ENCODE results near the gene ABHD4. TPM values are rescaled to one million over a fixed set of nuclear protein-coding genes. Genes with fewer than 3 reads are reported as not detected.
A peak's percentile ranks its signal among the peaks of the same experiment; 100 is the strongest.
"Not testable (repeated sequence)": the region's sequence is repeated elsewhere in the genome, so short reads cannot be mapped to it uniquely, and the experiment has no call there.

ABHD4 gene
- 2.4 TPM for total RNA-seq

- DNase-seq (ENCODE audit: low spot score in 2 of 2) = peak; percentile 82 to 86
- FAIRE-seq = no peak
Observed at GRCh38 chr14:22598099-22598895, at the start of gene ABHD4. Gene ABHD4 (plus strand): TSS chr14:22598300. CDS start chr14:22598307, 7 bp downstream.

GRCh38 chr14:22549324-22549962 lies 48.7 kb upstream of the ABHD4 start:
- DNase-seq (ENCODE audit: low spot score in 2 of 2) (no peak), FAIRE-seq (no peak)

- FAIRE-seq = no peak
- no peak for DNase-seq (ENCODE audit: low spot score in 2 of 2)
Observed at GRCh38 chr14:22549981-22550673, 48.0 kb upstream of the ABHD4 start.

GRCh38 chr14:22551605-22551997 lies 46.5 kb upstream of the ABHD4 start:
- FAIRE-seq = no peak
- no peak for DNase-seq (ENCODE audit: low spot score in 2 of 2)

GRCh38 chr14:22552001-22552826 lies 45.9 kb upstream of the ABHD4 start:
- DNase-seq (ENCODE audit: low spot score in 2 of 2) (no peak), FAIRE-seq (no peak)

- FAIRE-seq (no peak), DNase-seq (ENCODE audit: low spot score in 2 of 2) (no peak)
Observed at GRCh38 chr14:22552827-22553076, 45.3 kb upstream of the ABHD4 start.

GRCh38 chr14:22553445-22553844 lies 44.7 kb upstream of the ABHD4 start:
- DNase-seq (ENCODE audit: low spot score in 2 of 2) (no peak), FAIRE-seq (no peak)

GRCh38 chr14:22553861-22554497 lies 44.1 kb upstream of the ABHD4 start:
- not testable (repeated sequence) for FAIRE-seq; DNase-seq (ENCODE audit: low spot score in 2 of 2)

- no peak for DNase-seq (ENCODE audit: low spot score in 2 of 2)
Observed at GRCh38 chr14:22554498-22555383, 43.4 kb upstream of the ABHD4 start.

GRCh38 chr14:22555384-22556011 lies 42.6 kb upstream of the ABHD4 start:
- DNase-seq (ENCODE audit: low spot score in 2 of 2) = no peak
- no peak for FAIRE-seq

More at GRCh38 chr14:22554498-22555383, 43.4 kb upstream of the ABHD4 start:
- no peak for FAIRE-seq

GRCh38 chr14:22556021-22556989 lies 41.8 kb upstream of the ABHD4 start:
- FAIRE-seq = no peak
- no peak for DNase-seq (ENCODE audit: low spot score in 2 of 2)

GRCh38 chr14:22556990-22557623 lies 41.0 kb upstream of the ABHD4 start:
- peak; percentile 75 to 79 for DNase-seq (ENCODE audit: low spot score in 2 of 2)
- FAIRE-seq = no peak

- DNase-seq (ENCODE audit: low spot score in 2 of 2) (no peak), FAIRE-seq (no peak)
Observed at GRCh38 chr14:22557846-22558220, 40.3 kb upstream of the ABHD4 start.

GRCh38 chr14:22558221-22558913 lies 39.7 kb upstream of the ABHD4 start:
- no peak for DNase-seq (ENCODE audit: low spot score in 2 of 2)
- no peak for FAIRE-seq

GRCh38 chr14:22559041-22559440 lies 39.1 kb upstream of the ABHD4 start:
- no peak for FAIRE-seq
- no peak for DNase-seq (ENCODE audit: low spot score in 2 of 2)

- DNase-seq (ENCODE audit: low spot score in 2 of 2) (no peak), FAIRE-seq (no peak)
Observed at GRCh38 chr14:22560662-22561365, 37.3 kb upstream of the ABHD4 start.

All from frontal cortex (tissue), 4 donors.